DMS 273 (cell line): ENCODE measurements around the gene VPS33A.
"Not testable (repeated sequence)": the region's sequence is repeated elsewhere in the genome, so short reads cannot be mapped to it uniquely, and the experiment has no call there.

Experiments used
- DNase-seq: peaks from one replicate; lab custom pipeline; 2025; ENCODE audit not compliant: unreplicated experiment; lab: John Stamatoyannopoulos, UW

VPS33A gene

GRCh38 chr12:122266230-122266901 is at the start of gene VPS33A:
TSS of gene VPS33A (minus strand) at chr12:122266494. CDS start at chr12:122266408, 86 bp downstream.
- DNase-seq = peak; percentile 97

GRCh38 chr12:122312926-122313325 is 46.6 kb upstream of the VPS33A start:
- no peak for DNase-seq

GRCh38 chr12:122311696-122312095 is 45.4 kb upstream of the VPS33A start:
- DNase-seq = no peak

- DNase-seq = no peak
These were observed 44.5 kb upstream of the VPS33A start for GRCh38 chr12:122310626-122311333.

GRCh38 chr12:122309564-122310121 is 43.3 kb upstream of the VPS33A start:
- no peak for DNase-seq

- DNase-seq = no peak
These were observed 42.5 kb upstream of the VPS33A start for GRCh38 chr12:122308811-122309210.

- no peak for DNase-seq
These were observed 40.1 kb upstream of the VPS33A start for GRCh38 chr12:122306407-122306806.

- DNase-seq = no peak
These were observed 38.6 kb upstream of the VPS33A start for GRCh38 chr12:122304924-122305323.

- DNase-seq = no peak
These were observed 36.8 kb upstream of the VPS33A start for GRCh38 chr12:122303068-122303467.

GRCh38 chr12:122298071-122298748 is 31.9 kb upstream of the VPS33A start:
- no peak for DNase-seq

- no peak for DNase-seq
These were observed 31.2 kb upstream of the VPS33A start for GRCh38 chr12:122297494-122297893.

- DNase-seq = no peak
These were observed 29.6 kb upstream of the VPS33A start for GRCh38 chr12:122295877-122296276.

- no peak for DNase-seq
These were observed 26.8 kb upstream of the VPS33A start for GRCh38 chr12:122293081-122293480.

- DNase-seq = no peak
These were observed 25.1 kb upstream of the VPS33A start for GRCh38 chr12:122291431-122291830.

GRCh38 chr12:122283680-122284079 is 17.4 kb upstream of the VPS33A start:
- DNase-seq = no peak

GRCh38 chr12:122282061-122282460 is 15.8 kb upstream of the VPS33A start:
- DNase-seq = no peak

GRCh38 chr12:122276242-122276641 is 9.9 kb upstream of the VPS33A start:
- no peak for DNase-seq

GRCh38 chr12:122275459-122275858 is 9.2 kb upstream of the VPS33A start:
- DNase-seq = no peak

- peak; percentile 58 for DNase-seq
These were observed 436 bp downstream of the VPS33A start for GRCh38 chr12:122265886-122266229.

GRCh38 chr12:122265476-122265875 is 818 bp downstream of the VPS33A start:
- no peak for DNase-seq

- not testable (repeated sequence) for DNase-seq
These were observed 5.6 kb downstream of the VPS33A start for GRCh38 chr12:122260735-122261134.

- not testable (repeated sequence) for DNase-seq
These were observed 7.4 kb downstream of the VPS33A start for GRCh38 chr12:122258939-122259338.
